HG03354 (cell line): ENCODE data around the gene WDR77.

Experiments
- ATAC-seq: cut with Tn5 transposase; IDR thresholded peaks from one replicate; pipeline ENCODE4 v1.9.1; 2021; ENCODE audit warnings: mild to moderate bottlenecking; ENCODE audit not compliant: unreplicated experiment, poor library complexity, severe bottlenecking

Gene WDR77

DNA sequence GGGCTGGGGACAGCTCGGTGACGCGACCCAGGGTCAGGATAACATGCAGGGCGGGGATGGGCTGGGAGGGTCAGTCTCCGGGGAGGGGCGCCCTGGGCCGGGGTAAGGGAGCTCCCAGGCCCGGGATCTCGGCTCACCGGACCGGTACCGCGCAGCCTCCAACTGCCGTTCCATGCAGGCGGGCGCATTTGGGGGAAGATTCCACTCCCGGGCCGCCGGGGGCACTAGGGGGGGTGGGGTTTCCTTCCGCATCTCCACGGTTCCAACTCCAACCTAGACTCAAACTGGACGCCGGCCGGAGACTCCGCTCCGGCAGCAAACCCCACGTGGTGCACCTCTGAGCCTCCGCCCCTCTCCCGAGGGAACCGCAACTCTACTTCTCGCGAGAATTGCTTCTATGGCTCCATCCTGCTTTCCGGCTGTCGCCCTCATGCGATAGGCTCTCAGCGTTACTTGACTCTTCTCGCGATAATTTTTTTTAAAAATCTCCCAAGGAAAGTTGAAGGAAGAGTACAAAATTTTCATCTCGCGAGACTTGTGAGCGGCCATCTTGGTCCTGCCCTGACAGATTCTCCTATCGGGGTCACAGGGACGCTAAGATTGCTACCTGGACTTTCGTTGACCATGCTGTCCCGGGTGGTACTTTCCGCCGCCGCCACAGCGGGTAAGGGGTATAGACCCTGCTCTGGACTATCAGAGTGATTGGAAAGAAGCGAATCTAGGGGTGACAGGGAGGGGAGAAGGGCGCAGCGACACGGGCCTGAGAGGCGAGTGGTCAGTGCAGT lies at the start of gene WDR77, which contains the start of gene ATP5PB:
WDR77 (minus strand) TSS at position 339 of the 785 bp plus-strand sequence; CDS start at position 252, 87 bp downstream.
ATP5PB (plus strand) TSS at position 547 of the 785 bp plus-strand sequence; CDS start at position 625, 78 bp downstream.
- peak; percentile 95 for ATAC-seq

DNA sequence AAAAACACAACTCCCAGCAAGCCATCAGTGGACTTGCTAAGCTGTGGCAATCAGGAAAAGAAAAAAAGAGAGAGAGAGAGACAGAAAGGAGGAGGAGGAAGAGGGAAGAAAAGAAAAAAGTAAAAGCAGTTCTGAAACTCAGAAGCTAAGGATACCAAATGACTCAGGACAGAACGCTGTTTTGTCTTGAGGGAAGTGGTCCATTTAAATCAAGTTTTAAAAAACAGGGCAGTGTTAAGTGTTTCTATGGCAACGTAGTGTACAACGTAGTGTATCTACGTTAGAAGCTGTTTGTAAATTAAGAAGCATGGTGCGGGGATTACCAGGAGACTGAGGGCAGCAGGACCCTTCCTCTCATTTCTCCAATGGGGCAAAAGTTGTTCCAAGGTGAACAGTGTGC lies 48.5 kb upstream of the WDR77 start:
- no peak for ATAC-seq

- no peak for ATAC-seq
Observed at GRCh38 chr1:111496398-111496797, 47.3 kb upstream of the WDR77 start.

DNA sequence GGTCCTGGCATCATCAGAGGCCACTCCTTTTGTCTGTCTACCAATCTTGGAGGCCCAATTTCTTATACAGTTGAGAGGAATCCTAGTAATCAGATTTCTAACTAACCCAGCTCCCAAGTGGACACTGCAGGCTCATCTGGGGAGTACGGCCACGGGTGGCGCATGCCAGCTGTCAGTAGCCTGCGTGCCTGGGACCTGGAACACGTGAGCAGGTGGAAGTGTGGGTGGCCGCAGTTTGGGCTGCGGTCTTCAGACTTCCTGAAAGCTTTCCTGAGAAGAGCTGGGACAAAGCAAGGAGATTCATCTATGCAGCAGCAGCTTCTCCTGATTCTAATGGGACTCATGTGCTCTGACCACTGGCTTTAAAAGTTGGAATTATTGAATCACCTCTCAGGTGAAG lies 42.0 kb upstream of the WDR77 start:
- no peak for ATAC-seq

- no peak for ATAC-seq
Observed at GRCh38 chr1:111490220-111490619, 41.2 kb upstream of the WDR77 start.

DNA sequence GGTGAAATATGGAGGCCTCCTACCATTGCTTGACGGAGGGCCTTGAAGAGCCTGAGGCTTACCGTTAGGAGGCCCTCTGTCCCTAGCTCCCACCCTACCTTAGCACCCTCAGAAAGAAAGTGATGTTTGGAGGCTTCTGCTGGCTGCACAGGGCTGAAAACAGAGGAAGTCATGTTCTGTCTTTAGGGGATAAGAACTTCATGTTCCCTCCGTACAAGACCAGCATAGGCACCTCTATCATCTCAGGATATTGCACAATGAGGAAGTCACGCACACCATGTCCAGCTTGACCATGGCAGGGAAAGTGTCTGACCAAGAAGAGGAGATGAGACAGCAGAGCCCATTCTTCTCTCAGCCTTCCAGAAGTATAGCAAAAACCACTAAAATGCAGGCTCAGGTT lies 40.5 kb upstream of the WDR77 start:
- no peak for ATAC-seq

- ATAC-seq, result no peak
Observed at GRCh38 chr1:111488669-111489068, 39.6 kb upstream of the WDR77 start.

GRCh38 chr1:111487133-111487532 lies 38.1 kb upstream of the WDR77 start:
- ATAC-seq, result no peak

GRCh38 chr1:111486431-111486830 lies 37.4 kb upstream of the WDR77 start:
- ATAC-seq, result no peak

DNA sequence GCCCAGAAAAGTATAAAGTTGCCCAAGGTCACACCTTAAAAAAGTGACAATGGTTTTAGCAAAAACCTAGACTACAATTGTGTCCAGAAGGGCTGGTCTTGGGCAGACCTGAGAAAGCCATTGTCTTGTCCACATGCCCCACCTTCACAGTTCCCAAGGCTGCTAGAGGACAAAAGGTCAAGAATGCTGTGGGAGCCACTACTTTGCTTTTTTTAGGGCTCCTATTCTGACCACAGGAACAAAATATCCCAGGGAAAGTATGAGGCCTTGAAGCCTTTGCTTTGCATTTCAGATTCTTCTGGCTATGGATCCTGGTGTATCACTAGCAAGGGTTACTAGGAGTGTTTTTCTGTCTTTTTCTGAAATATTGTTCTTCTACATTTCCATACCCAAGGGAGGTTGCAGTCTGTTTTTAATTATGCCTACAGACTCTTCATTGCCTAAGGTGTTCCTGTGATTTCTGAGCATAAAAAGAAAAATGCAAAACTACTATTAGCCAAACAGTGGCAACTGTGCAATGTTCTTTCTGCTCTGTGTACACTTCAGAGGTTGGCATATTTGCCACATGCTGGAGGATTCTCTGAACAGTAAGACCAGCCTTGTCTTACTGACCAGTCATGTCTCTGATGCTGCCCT lies 35.5 kb upstream of the WDR77 start:
- ATAC-seq, result no peak

- ATAC-seq, result no peak
Observed at GRCh38 chr1:111483876-111484275, 34.8 kb upstream of the WDR77 start.

DNA sequence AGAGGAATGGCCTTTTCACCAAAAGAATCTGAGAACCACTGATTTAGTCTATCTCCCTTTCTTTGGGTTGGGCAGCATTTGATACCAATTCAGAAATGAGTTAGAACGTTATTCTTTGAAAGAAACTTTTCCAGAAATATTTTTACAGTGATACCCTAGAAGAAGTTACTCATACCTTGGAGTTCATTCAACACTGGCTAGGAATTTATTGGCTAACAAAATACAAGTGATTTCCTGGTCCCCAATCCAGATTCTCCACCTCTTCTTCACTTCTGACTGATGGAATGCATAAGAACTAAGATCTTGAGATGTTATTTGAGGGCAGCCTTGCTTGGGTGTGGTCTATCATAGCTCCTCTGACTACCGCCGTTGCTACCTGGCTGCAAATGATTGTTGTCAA lies 34.1 kb upstream of the WDR77 start:
- no peak for ATAC-seq

DNA sequence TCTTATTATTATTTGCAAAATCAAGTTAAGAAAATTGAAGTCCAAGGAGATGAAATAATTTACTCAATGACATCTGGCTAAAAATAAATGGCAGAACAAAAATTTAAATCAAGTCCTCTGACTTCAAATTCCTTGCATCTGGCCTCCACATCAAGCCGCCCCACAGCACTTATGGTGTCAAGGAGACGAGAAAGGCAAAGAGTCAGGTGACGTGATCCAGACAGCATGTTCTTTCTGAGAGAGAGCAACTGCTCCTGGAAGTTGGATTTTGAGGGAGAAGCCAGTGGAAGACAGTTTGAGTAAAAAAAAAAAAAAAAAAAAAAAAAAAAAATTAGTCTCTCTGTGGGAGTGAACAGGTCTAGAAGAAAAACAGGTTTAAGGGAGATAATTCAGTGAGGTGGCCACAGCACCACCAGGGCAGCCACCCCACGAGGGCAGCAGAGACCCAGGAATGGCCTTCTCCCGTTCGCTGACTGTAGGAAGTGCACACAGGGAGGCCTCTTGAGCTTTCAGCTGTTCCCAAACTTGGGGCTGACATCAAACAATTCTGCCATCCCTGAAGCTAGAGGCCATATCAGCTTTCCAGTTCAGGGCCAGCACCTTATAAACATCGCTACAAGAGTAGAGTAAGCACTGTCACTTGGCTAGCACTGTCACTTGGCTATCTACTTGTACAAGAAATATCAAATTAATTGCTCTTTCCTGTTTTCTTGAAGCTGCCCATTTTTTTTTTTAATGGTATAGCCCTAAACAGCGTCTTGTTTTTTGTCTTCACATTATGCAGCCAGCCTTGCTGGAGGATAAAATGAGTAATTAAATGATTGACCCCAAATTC lies 32.5 kb upstream of the WDR77 start:
- ATAC-seq, result no peak

- no peak for ATAC-seq
Observed at GRCh38 chr1:111480674-111481073, 31.6 kb upstream of the WDR77 start.

DNA sequence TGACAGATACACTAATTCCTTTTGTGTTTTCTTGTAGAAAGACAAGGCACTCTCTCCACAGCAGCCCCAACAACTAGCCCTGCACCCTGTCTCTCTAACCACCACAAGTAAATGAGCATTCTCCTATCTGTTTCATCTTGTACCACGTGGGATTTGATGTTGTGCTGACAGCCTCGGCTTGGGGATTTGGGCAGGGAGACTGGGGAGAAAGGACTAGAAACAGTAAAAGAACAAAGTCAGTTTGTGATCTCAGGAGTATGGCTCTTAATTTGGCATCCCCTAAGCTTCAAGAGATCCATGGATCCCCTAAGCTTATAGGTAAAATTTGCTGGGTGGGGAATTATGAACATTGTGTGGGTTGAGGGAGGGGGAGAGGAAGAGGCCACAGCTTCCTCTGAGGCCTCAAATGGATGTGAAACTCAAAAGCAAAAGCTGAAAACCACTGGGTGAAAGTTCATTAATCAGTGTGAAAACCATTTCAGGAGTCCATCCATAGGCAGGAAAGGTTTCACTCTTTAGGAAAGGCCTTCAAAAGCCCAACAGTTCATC lies 27.8 kb upstream of the WDR77 start:
- peak; percentile 77 for ATAC-seq

- ATAC-seq, result no peak
Observed at GRCh38 chr1:111476214-111476613, 27.2 kb upstream of the WDR77 start.

GRCh38 chr1:111475701-111476100 lies 26.6 kb upstream of the WDR77 start:
- no peak for ATAC-seq

DNA sequence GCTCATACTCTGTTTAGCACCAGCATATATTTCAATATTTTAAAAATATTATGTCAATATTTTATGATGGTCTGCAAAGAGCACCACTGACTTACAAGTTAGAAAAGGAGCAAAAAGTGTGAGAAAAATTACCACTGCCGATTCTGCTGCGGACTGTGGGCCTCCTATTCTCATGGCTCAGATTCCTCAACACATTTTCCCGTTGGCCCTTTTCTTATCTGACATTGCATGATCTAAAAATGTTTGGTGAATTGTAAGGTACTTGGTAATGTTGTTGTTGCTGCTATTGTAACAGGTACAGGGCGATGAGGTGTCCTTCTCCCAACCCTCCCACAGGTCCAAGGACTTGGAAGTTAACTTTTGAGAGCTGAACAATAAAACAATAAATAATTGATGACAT lies 25.5 kb upstream of the WDR77 start:
- ATAC-seq, result no peak

GRCh38 chr1:111474106-111474505 lies 25.1 kb upstream of the WDR77 start:
- ATAC-seq, result no peak

DNA sequence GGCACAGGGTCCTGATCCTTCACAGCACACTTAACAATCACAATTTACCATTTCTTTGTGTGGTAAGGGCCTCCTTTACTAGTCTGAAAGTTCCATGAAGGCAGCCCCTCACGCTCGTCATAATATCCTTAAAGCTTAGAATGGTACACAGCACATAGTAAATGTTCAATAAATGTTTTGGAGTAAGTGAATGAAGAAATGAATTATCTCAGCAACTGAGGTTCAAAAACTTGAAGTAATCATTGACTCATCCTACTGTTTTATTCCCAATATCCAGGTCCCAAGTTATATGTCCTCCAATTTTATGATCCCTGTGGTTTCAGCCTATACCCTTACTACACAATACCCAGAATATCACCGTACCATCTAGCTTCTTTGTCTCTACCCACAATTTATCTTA lies 22.5 kb upstream of the WDR77 start:
- no peak for ATAC-seq
